CD4-positive, alpha-beta memory T cell (primary cell): ENCODE measurements around the gene SERPINF2. TPM values are rescaled to one million over a fixed set of nuclear protein-coding genes. Genes with fewer than 3 reads are reported as not detected.
"Not testable (repeated sequence)": the region's sequence is repeated elsewhere in the genome, so short reads cannot be mapped to it uniquely, and the experiment has no call there.

Experiments used
- CTCF ChIA-PET: fragments of 350-600 bp; sonication (Branson Sonifier 250); formaldehyde crosslinking; loops from one replicate; lab custom pipeline; 2021; ENCODE audit warnings: inconsistent platforms; ENCODE audit not compliant: partially characterized antibody; lab: Charles Lee
- POLR2A ChIA-PET: fragments of 350-600 bp; sonication (Branson Sonifier 250); formaldehyde crosslinking; loops from one replicate; lab custom pipeline; 2021; ENCODE audit not compliant: partially characterized antibody; lab: Charles Lee
- DNase-seq, 5 donors: peaks; one replicate each; pipeline versions ENCODE4 v3.0.0 to v3.0.0-alpha.2; 2020 to 2022; ENCODE audit warnings: mixed read lengths in 1 of 5
- H3K27ac ChIP-seq: one replicate; pipeline ENCODE4 v1.7.0; 2013; ENCODE audit warnings: low read depth, low read length
- H3K27me3 ChIP-seq: 2 replicates; pipeline ENCODE4 v1.7.0; 2013; ENCODE audit warnings: mild to moderate bottlenecking, low read length, moderate library complexity; ENCODE audit not compliant: insufficient read depth
- H3K36me3 ChIP-seq: 2 replicates; pipeline ENCODE4 v1.7.0; 2013; ENCODE audit warnings: mild to moderate bottlenecking, low read length, moderate library complexity; ENCODE audit not compliant: insufficient read depth
- H3K4me1 ChIP-seq: 2 replicates; pipeline ENCODE4 v1.7.0; 2013; ENCODE audit warnings: mild to moderate bottlenecking, low read length, moderate library complexity; ENCODE audit not compliant: insufficient read depth
- H3K4me3 ChIP-seq, 2 donors: one replicate each; pipeline ENCODE4 v1.7.0; 2013; ENCODE audit warnings: low read length in 2 of 2, mild to moderate bottlenecking in 1 of 2
- H3K9me3 ChIP-seq, 2 donors: one replicate each; pipeline ENCODE4 v1.7.0; 2013; ENCODE audit warnings: low read length in 2 of 2, control low read depth in 1 of 2; ENCODE audit not compliant: control insufficient read depth in 1 of 2
- H3K27ac Mint-ChIP-seq, 7 donors: one replicate each; pipeline ENCODE4 v1.8.0; 2020 to 2021; ENCODE audit warnings: mixed read lengths in 7 of 7, mild to moderate bottlenecking in 6 of 7, inconsistent platforms in 3 of 7, moderate library complexity in 3 of 7
- H3K27me3 Mint-ChIP-seq, 2 donors: one replicate each; pipeline ENCODE4 v1.8.0; 2020 to 2021; ENCODE audit warnings: mixed read lengths in 2 of 2
- H3K36me3 Mint-ChIP-seq, 2 donors: one replicate each; pipeline ENCODE4 v1.8.0; 2020 to 2021; ENCODE audit warnings: mixed read lengths in 2 of 2, inconsistent platforms in 1 of 2, mild to moderate bottlenecking in 1 of 2
- H3K4me1 Mint-ChIP-seq, 4 donors: one replicate each; pipeline ENCODE4 v1.8.0; 2020 to 2021; ENCODE audit warnings: mixed read lengths in 4 of 4, mild to moderate bottlenecking in 1 of 4
- H3K4me3 Mint-ChIP-seq, 8 donors: one replicate each; pipeline ENCODE4 v1.8.0; 2020 to 2021; ENCODE audit warnings: mixed read lengths in 8 of 8, mild to moderate bottlenecking in 7 of 8, moderate library complexity in 6 of 8, inconsistent platforms in 3 of 8
- H3K9me3 Mint-ChIP-seq, 8 donors: one replicate each; pipeline ENCODE4 v1.8.0; 2020 to 2021; ENCODE audit warnings: mixed read lengths in 8 of 8, mild to moderate bottlenecking in 5 of 8, inconsistent platforms in 3 of 8, moderate library complexity in 1 of 8
- intact Hi-C: fragments of 100-400 bp; cut with micrococcal nuclease; formaldehyde crosslinking; loops from one replicate; pipeline ENCODE4 v1.15.1; 2023
- polyA plus RNA-seq, 2 donors: library from polyadenylated mRNA; unstranded; fragments of 300-500 nt; fragmentation: Illumina TruSeq; gene quantifications; one replicate each; pipeline ENCODE4 v1.2.3, GENCODE V29; 2021
- total RNA-seq, 2 experiments: library from RNA; stranded (reverse); gene quantifications; one replicate each; pipeline ENCODE4 v1.2.3, GENCODE V29; 2021

SERPINF2 gene
- total and polyA plus RNA-seq, 4 experiments from 2014 or later: 0.14 to 1.3 (median 0.19) TPM; not detected in 1

- not testable (repeated sequence) for DNase-seq, H3K9me3 ChIP-seq, H3K36me3 Mint-ChIP-seq, H3K9me3 Mint-ChIP-seq, H3K27ac ChIP-seq, H3K36me3 ChIP-seq, H3K4me3 ChIP-seq, H3K27me3 ChIP-seq, H3K27me3 Mint-ChIP-seq
- Mint-ChIP-seq H3K27ac (peak overlapping the region in 5 of 7 donors; percentile 77 to 97 (median 95)), H3K4me1 (peaks cover 19 to 61% (median 33%) of the 10 kb centered on the region in 4 donors), H3K4me3 (peak overlapping the region in 1 of 8 donors; percentile 89)
- CTCF ChIA-PET: interaction anchor here (0.7 to 7.4 kb wide), 22 partner anchors 11 to 523 kb away, joined by 3 to 161 read pairs (median 8); partner anchors contain the start of genes HIC1, RILP, RPA1 and SERPINF1
- POLR2A ChIA-PET: interaction anchor here (1.1 to 6.3 kb wide), 6 partner anchors 15 to 150 kb away, joined by 4 to 62 read pairs (median 8); partner anchors contain the start of genes PRPF8 and SERPINF1
- intact Hi-C loops: loop anchor here (5.0 kb wide), 2 partner anchors 40 to 305 kb away; partner anchors contain the start of genes RTN4RL1 and SERPINF1
- peaks cover 59% of the 10 kb centered on the region for H3K4me1 ChIP-seq
These were observed 20.6 kb upstream of the SERPINF2 start for GRCh38 chr17:1722022-1722421.

- H3K27ac Mint-ChIP-seq: peak within 1 kb of the TSS; percentile 81 to 96 (median 89)
- Histone ChIP-seq H3K4me1 (peaks cover 64% of the 10 kb centered on the region), H3K27ac (peak within 1 kb of the TSS; percentile 64), H3K27me3 (no peaks in the 10 kb centered on the region), H3K9me3 (no peaks in the 10 kb centered on the region), H3K4me3 (peak within 1 kb of the TSS; percentile 11 to 72), H3K36me3 (peaks cover 16% of the 10 kb centered on the region)
- H3K4me3 Mint-ChIP-seq: peak within 1 kb of the TSS; percentile 70 to 85 (median 82)
- peak; percentile 81 to 87 (median 84) for DNase-seq
- no peaks in the 10 kb centered on the region for H3K27me3 Mint-ChIP-seq
- CTCF ChIA-PET: interaction anchor here (1.4 to 2.0 kb wide), 2 partner anchors 40 to 59 kb away, joined by 7 to 13 read pairs; no protein-coding TSS in a partner anchor
- H3K9me3 Mint-ChIP-seq: peaks cover 0 to 2% (median 0%) of the 10 kb centered on the region in 8 donors
- intact Hi-C loops: loop anchor here (1.0 to 5.0 kb wide), 3 partner anchors 38 to 318 kb away; partner anchors contain the start of genes OVCA2, RTN4RL1 and SERPINF1
- peaks cover 14 to 66% (median 31%) of the 10 kb centered on the region in 4 donors for H3K4me1 Mint-ChIP-seq
- peaks cover 3 to 16% of the 10 kb centered on the region in 2 donors for H3K36me3 Mint-ChIP-seq
- POLR2A ChIA-PET: interaction anchor here (0.5 to 6.3 kb wide), 13 partner anchors 9 to 165 kb away, joined by 3 to 62 read pairs (median 5); partner anchors contain the start of genes PRPF8, RILP, SERPINF1 and SMYD4
These were observed 18.3 kb upstream of the SERPINF2 start, which contains the start of gene WDR81 for GRCh38 chr17:1724351-1724868. TSS of gene WDR81 (plus strand) at chr17:1724704. CDS start at chr17:1724960, 256 bp downstream.

- peak overlapping the region; percentile 11 to 72 for H3K4me3 ChIP-seq
- H3K9me3 ChIP-seq: no peaks in the 10 kb centered on the region
- Mint-ChIP-seq H3K4me3 (peak overlapping the region; percentile 69 to 84 (median 79)), H3K27me3 (no peaks in the 10 kb centered on the region), H3K27ac (peak overlapping the region in 6 of 7 donors; percentile 19 to 86 (median 52)), H3K36me3 (peaks cover 8 to 22% of the 10 kb centered on the region in 2 donors), H3K4me1 (peaks cover 18 to 72% (median 35%) of the 10 kb centered on the region in 4 donors), H3K9me3 (peaks cover 0 to 2% (median 0%) of the 10 kb centered on the region in 8 donors)
- H3K27ac ChIP-seq: peak overlapping the region; percentile 64
- H3K27me3 ChIP-seq: no peaks in the 10 kb centered on the region
- ChIA-PET POLR2A (interaction anchor here (0.5 to 6.3 kb wide), 10 partner anchors 9 to 104 kb away, joined by 3 to 62 read pairs (median 6); partner anchors contain the start of genes PRPF8, SERPINF1 and SMYD4), CTCF (interaction anchor here (1.4 to 2.0 kb wide), 2 partner anchors 40 to 58 kb away, joined by 7 to 13 read pairs; no protein-coding TSS in a partner anchor)
- peaks cover 64% of the 10 kb centered on the region for H3K4me1 ChIP-seq
- peak in 1 of 5 donors; percentile 46 for DNase-seq
- H3K36me3 ChIP-seq: peaks cover 16% of the 10 kb centered on the region
- intact Hi-C loops: loop anchor here (1.0 to 5.0 kb wide), 3 partner anchors 37 to 317 kb away; partner anchors contain the start of genes OVCA2, RTN4RL1 and SERPINF1
These were observed 17.6 kb upstream of the SERPINF2 start for GRCh38 chr17:1724869-1725641.

GRCh38 chr17:1725642-1726511 lies 16.8 kb upstream of the SERPINF2 start:
- H3K27me3 ChIP-seq: no peaks in the 10 kb centered on the region
- Mint-ChIP-seq H3K4me3 (peak overlapping the region; percentile 69 to 84 (median 79)), H3K4me1 (peaks cover 15 to 67% (median 32%) of the 10 kb centered on the region in 4 donors), H3K36me3 (peaks cover 8 to 21% of the 10 kb centered on the region in 2 donors), H3K9me3 (peaks cover 0 to 2% (median 0%) of the 10 kb centered on the region in 8 donors), H3K27me3 (no peaks in the 10 kb centered on the region), H3K27ac (peak overlapping the region in 6 of 7 donors; percentile 27 to 86 (median 60))
- DNase-seq: no peak
- H3K36me3 ChIP-seq: peaks cover 16% of the 10 kb centered on the region
- H3K27ac ChIP-seq: no peak overlapping the region
- ChIA-PET POLR2A (interaction anchor here (1.1 to 6.3 kb wide), 6 partner anchors 10 to 104 kb away, joined by 3 to 62 read pairs (median 10); partner anchors contain the start of genes PRPF8, RPA1, SERPINF1 and SMYD4), CTCF (interaction anchor here (1.0 kb wide), 1 partner anchor 140 kb away, joined by 3 read pairs; no protein-coding TSS in a partner anchor)
- H3K4me3 ChIP-seq: peak overlapping the region in 1 of 2 donors; percentile 72
- intact Hi-C loops: no loop called here
- H3K4me1 ChIP-seq: peaks cover 58% of the 10 kb centered on the region
- H3K9me3 ChIP-seq: no peaks in the 10 kb centered on the region

GRCh38 chr17:1726626-1727257 lies 15.9 kb upstream of the SERPINF2 start:
- Histone ChIP-seq H3K4me3 (no peak overlapping the region), H3K36me3 (peaks cover 16% of the 10 kb centered on the region), H3K9me3 (no peaks in the 10 kb centered on the region), H3K4me1 (peaks cover 55% of the 10 kb centered on the region), H3K27ac (no peak overlapping the region), H3K27me3 (no peaks in the 10 kb centered on the region)
- POLR2A ChIA-PET: interaction anchor here (1.3 to 4.0 kb wide), 4 partner anchors 10 to 103 kb away, joined by 3 to 12 read pairs (median 6); partner anchors contain the start of genes RPA1 and SMYD4
- Mint-ChIP-seq H3K27me3 (no peaks in the 10 kb centered on the region), H3K4me1 (peaks cover 15 to 63% (median 31%) of the 10 kb centered on the region in 4 donors), H3K36me3 (peaks cover 8 to 23% of the 10 kb centered on the region in 2 donors), H3K27ac (no peak overlapping the region), H3K4me3 (peak overlapping the region in 3 of 8 donors; percentile 21 to 48 (median 36)), H3K9me3 (peaks cover 0 to 2% (median 0%) of the 10 kb centered on the region in 8 donors)
- CTCF ChIA-PET: interaction anchor here (0.6 to 1.0 kb wide), 4 partner anchors 10 to 556 kb away, joined by 3 read pairs; no protein-coding TSS in a partner anchor
- intact Hi-C loops: no loop called here
- DNase-seq: no peak
